Measurements from ENCODE around the gene STING1.

The STING1 gene

DNA sequence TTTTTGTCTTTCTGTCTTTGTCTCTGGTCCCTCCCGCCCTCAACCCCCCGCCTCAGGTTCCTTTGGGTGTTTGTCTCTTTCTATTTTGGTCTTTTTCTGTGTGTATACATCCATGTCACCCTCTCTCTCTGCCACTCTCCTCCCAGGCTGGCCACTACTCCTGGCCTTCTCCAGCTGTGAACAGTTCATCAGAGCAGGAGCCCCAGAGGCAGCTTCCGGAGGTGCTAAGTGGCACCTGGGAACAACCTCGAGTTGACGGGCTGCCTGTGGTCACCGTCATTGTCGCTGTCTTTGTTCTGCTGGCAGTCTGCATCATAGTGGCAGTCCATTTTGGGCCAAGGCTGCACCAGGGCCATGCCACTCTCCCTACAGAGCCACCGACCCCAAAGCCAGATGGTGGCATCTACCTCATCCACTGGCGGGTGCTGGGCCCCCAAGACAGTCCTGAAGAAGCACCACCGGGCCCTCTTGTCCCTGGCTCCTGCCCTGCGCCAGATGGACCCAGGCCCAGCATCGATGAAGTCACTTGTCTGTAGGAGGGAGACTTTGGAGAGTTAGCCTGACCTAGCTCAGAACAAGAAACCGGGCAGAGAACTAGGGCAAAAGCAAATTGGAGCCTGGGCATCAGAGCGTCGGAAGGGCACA, 10.1 kb downstream of the STING1 start:
- TF ChIP-seq POLR2AphosphoS5 (IDR thresholded peaks at IDR 0.05; ENCODE audit: low read depth, low read length) (no peak), TAF1 (IDR thresholded peaks at IDR 0.05; ENCODE audit: borderline replicate concordance, insufficient read depth, low read length) (no peak), FOXP2 (optimal IDR thresholded peaks at IDR 0.05; ENCODE audit: borderline replicate concordance, extremely low read depth, extremely low read length, insufficient read depth) (no peak), SIN3A (IDR thresholded peaks at IDR 0.05; ENCODE audit: borderline replicate concordance, insufficient read depth, low read length) (no peak)
- TF ChIP-seq, protein P1, sequence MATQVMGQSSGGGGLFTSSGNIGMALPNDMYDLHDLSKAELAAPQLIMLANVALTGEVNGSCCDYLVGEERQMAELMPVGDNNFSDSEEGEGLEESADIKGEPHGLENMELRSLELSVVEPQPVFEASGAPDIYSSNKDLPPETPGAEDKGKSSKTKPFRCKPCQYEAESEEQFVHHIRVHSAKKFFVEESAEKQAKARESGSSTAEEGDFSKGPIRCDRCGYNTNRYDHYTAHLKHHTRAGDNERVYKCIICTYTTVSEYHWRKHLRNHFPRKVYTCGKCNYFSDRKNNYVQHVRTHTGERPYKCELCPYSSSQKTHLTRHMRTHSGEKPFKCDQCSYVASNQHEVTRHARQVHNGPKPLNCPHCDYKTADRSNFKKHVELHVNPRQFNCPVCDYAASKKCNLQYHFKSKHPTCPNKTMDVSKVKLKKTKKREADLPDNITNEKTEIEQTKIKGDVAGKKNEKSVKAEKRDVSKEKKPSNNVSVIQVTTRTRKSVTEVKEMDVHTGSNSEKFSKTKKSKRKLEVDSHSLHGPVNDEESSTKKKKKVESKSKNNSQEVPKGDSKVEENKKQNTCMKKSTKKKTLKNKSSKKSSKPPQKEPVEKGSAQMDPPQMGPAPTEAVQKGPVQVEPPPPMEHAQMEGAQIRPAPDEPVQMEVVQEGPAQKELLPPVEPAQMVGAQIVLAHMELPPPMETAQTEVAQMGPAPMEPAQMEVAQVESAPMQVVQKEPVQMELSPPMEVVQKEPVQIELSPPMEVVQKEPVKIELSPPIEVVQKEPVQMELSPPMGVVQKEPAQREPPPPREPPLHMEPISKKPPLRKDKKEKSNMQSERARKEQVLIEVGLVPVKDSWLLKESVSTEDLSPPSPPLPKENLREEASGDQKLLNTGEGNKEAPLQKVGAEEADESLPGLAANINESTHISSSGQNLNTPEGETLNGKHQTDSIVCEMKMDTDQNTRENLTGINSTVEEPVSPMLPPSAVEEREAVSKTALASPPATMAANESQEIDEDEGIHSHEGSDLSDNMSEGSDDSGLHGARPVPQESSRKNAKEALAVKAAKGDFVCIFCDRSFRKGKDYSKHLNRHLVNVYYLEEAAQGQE (IDR thresholded peaks at IDR 0.05; ENCODE audit: insufficient read depth in 1 of 2, low read depth in 2 of 2, low read length in 2 of 2) = no peak

DNA sequence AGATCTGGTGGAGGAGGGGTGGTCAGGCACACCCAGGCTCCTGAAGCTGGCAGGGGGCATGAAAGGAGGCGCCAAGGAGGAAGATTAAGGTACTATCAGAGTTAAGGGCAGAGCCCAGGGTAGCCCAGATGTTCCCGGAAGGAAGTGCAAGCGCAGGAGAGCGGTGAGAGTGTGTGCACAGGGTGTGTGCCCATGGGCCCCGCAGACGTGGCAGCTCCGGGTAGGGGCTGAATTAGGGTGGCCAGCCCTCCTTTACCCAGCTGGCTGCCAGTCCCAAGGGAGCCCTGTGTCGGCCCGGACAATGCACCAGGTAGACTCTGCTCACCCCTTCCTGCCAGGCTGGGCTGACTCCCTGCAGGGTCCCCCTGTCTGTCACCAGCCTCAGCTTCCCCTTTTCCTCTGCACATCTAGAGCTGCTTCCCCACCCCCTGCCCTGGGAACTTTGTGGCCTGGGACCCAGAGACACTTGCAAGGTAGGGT, 11.7 kb downstream of the STING1 start, which contains the start of gene SMIM33:
TSS of gene SMIM33 (plus strand) at position 184 of the 480 bp plus-strand sequence. CDS start at position 302, 118 bp downstream.
- no peak for TF ChIP-seq POLR2AphosphoS5 (IDR thresholded peaks at IDR 0.05; ENCODE audit: low read depth, low read length)
- no peak for TF ChIP-seq TAF1 (IDR thresholded peaks at IDR 0.05; ENCODE audit: borderline replicate concordance, insufficient read depth, low read length)
- TF ChIP-seq SIN3A (IDR thresholded peaks at IDR 0.05; ENCODE audit: borderline replicate concordance, insufficient read depth, low read length) = no peak
- TF ChIP-seq, protein P1 (IDR thresholded peaks at IDR 0.05; ENCODE audit: insufficient read depth in 1 of 2, low read depth in 2 of 2, low read length in 2 of 2) = no peak
- no peak for TF ChIP-seq FOXP2 (optimal IDR thresholded peaks at IDR 0.05; ENCODE audit: borderline replicate concordance, extremely low read depth, extremely low read length, insufficient read depth)

DNA sequence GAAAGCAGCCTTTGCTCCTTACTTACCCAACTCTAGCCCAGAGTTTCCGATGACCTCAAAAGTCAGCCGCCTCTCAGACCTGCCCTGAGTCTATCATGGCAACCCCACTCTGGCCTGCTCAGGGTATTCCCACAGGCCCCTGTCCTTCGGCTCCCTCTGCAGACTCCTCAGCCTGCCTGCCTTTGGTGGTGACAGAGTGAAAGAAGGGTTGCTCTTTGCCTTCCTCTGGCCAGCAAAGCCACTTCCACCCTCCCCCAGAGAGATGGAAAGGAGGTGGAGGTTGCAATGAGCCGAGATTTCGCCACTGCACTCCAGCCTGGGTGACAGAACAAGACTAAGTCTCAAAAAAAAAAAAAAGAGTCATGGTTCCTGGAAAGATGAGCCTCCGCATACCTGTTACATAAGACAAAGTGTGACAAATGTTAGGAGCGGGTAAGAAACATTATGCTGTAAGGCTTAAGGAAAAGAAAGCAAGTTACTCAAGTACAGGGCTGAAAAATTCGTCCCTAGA, 14.1 kb downstream of the STING1 start:
- TF ChIP-seq FOXP2 (optimal IDR thresholded peaks at IDR 0.05; ENCODE audit: borderline replicate concordance, extremely low read depth, extremely low read length, insufficient read depth) (no peak), SIN3A (IDR thresholded peaks at IDR 0.05; ENCODE audit: borderline replicate concordance, insufficient read depth, low read length) (no peak), POLR2AphosphoS5 (IDR thresholded peaks at IDR 0.05; ENCODE audit: low read depth, low read length) (no peak), TAF1 (IDR thresholded peaks at IDR 0.05; ENCODE audit: borderline replicate concordance, insufficient read depth, low read length) (no peak)
- TF ChIP-seq, protein P1 (IDR thresholded peaks at IDR 0.05; ENCODE audit: insufficient read depth in 1 of 2, low read depth in 2 of 2, low read length in 2 of 2) = no peak

DNA sequence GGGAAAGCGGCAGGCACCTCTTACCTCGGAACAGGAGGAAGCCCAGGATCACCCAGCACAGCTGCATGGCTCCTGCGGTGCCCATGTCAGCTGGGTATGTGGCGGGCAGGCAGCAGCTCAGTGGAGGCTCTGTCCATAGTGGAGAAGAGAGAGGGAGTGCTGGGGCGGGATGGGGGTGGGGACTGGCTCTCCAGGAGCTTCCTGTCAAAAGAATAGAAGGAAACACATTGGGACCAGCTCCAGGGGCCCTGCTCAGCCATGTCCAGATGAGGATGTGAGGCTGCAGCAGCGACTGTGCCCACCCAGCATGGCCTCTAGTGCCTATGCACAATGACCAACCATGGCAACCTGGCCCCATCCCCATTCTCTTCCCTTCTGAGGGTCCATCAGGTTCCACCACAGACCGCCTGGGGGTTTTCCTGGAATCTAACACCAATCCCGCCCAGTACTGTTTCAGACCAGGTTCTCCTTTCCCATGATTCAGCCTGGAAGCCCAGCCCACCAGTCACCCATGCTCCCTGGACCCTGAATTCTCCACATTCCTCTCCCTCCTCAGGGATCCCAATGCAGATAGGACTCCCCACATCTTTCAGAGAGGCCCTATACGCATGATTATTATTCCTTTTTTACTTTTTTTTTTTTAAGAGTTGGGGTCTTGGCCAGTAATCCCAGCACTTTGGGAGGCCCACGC, 19.8 kb downstream of the STING1 start, which contains the start of gene ECSCR:
TSS of gene ECSCR (minus strand) at position 158 of the 691 bp plus-strand sequence. CDS start at position 85, 73 bp downstream.
- TF ChIP-seq SIN3A (IDR thresholded peaks at IDR 0.05; ENCODE audit: borderline replicate concordance, insufficient read depth, low read length) (no peak), POLR2AphosphoS5 (IDR thresholded peaks at IDR 0.05; ENCODE audit: low read depth, low read length) (no peak)
- TF ChIP-seq, protein P1 (IDR thresholded peaks at IDR 0.05; ENCODE audit: insufficient read depth in 1 of 2, low read depth in 2 of 2, low read length in 2 of 2) = no peak; a peak in 1 of 4 replicates
